Stomach (tissue), 4 donors: ENCODE data around the gene SLC16A8.

Source experiments
- EP300 ChIP-seq: sonication (generic); formaldehyde crosslinking; IDR thresholded peaks from one replicate; pipeline ENCODE4 v1.6.1; 2017; ENCODE audit warnings: antibody characterized with exemption
- POLR2A ChIP-seq, 4 donors: fragments of 450-650 bp; IDR thresholded peaks; one replicate each; pipeline ENCODE4 v1.6.1; 2016; ENCODE audit warnings: antibody characterized with exemption in 4 of 4, control low read depth in 2 of 4, mild to moderate bottlenecking in 1 of 4, moderate library complexity in 1 of 4

- no peak for TF ChIP-seq POLR2A (IDR thresholded peaks at IDR 0.05)
- no peak for TF ChIP-seq EP300
Observed at GRCh38 chr22:38038890-38039812, 44.8 kb downstream of the SLC16A8 start.
